M059J (cell line): Measurements from ENCODE around the gene CCNQ. TPM values are rescaled to one million over a fixed set of nuclear protein-coding genes. Genes with fewer than 3 reads are reported as not detected.

Experiments
- DNase-seq: peaks from one replicate; pipeline ENCODE4 v3.0.0-alpha.2; 2012; ENCODE audit warnings: low read depth
- total RNA-seq: library from RNA; depleted of rRNA; stranded (reverse); fragments of >200 nt; shearing (Covaris generic); gene quantifications from 2 replicates; pipeline ENCODE4 v1.2.3, GENCODE V29; 2014

The CCNQ gene
- total RNA-seq, 1 experiment from 2014 or later: 52.7 TPM

- DNase-seq: no peak
These were observed 1.8 kb downstream of the CCNQ start for GRCh38 chrX:153596981-153597750.

GRCh38 chrX:153595859-153596857 lies 2.8 kb downstream of the CCNQ start:
- DNase-seq: no peak

- no peak for DNase-seq
These were observed 3.6 kb downstream of the CCNQ start for GRCh38 chrX:153595387-153595786.

GRCh38 chrX:153593811-153594500 lies 5.0 kb downstream of the CCNQ start:
- no peak for DNase-seq

- no peak for DNase-seq
These were observed 5.8 kb downstream of the CCNQ start for GRCh38 chrX:153592966-153593688.

- DNase-seq: no peak
These were observed 6.7 kb downstream of the CCNQ start for GRCh38 chrX:153592091-153592833.

- no peak for DNase-seq
These were observed 7.7 kb downstream of the CCNQ start for GRCh38 chrX:153590961-153591956.

GRCh38 chrX:153588782-153589446 lies 10.0 kb downstream of the CCNQ start:
- DNase-seq: no peak

- DNase-seq: no peak
These were observed 10.7 kb downstream of the CCNQ start for GRCh38 chrX:153588021-153588781.

DNA sequence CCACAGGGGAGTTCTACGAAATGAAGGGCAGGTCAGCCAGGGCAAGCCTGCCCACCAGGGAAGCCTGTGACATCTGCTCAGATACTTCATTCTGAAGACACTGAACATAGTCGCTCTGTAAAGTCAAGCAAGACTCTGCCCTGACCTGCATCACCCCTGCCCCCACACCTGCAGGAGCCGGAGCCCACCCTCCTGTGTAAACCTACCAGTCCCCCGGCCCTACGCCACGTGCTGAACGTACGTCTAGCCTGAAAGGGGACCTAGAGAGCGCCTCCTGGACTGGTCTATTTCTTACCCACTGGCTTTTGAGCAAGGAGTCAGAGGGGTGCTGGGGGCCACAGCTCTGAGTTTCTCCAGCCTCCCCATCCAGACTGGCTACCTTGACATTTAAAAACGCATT lies 11.6 kb downstream of the CCNQ start:
- no peak for DNase-seq

GRCh38 chrX:153585827-153586226 lies 13.1 kb downstream of the CCNQ start:
- no peak for DNase-seq

GRCh38 chrX:153583433-153583832 lies 15.5 kb downstream of the CCNQ start:
- peak; percentile 12 for DNase-seq

GRCh38 chrX:153582896-153583295 lies 16.0 kb downstream of the CCNQ start:
- DNase-seq: no peak

DNA sequence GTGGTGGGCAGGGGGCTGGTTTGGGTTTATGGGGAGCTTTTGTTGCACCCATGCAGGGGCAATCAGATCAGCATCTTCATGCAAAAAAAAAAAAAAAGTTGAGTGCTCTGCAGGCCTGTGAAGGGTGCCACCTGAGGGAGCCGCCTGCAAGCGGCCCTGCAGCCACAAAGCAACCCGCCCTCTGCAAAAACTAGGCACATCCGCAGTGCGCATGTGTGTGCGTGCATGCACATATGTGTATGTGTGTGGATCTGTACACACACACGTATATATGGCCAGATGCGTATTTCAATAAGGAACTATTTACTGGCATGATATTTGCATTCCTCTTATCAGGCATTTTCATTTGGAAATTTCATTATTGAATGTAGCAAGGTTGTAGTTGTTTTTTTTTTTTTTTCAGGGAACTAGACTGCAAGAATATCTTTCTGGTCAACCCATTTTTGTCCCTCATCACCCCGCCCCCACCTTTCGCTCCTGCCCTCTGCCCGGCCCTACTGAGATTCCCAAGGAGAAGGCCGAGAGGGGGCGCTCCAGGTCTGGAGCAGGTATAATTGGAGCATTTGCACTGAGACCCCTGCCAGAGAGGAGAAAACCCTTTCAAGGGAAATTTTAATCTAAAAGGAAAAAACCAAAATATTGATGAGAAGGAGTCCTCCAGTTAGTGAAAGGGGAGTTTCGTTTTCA lies 18.1 kb downstream of the CCNQ start:
- no peak for DNase-seq

- DNase-seq: no peak
These were observed 20.1 kb downstream of the CCNQ start for GRCh38 chrX:153578889-153579288.

GRCh38 chrX:153578200-153578835 lies 20.6 kb downstream of the CCNQ start:
- no peak for DNase-seq

- no peak for DNase-seq
These were observed 22.0 kb downstream of the CCNQ start for GRCh38 chrX:153576961-153577360.
